GM19395 (cell line): ENCODE measurements around the gene TUBB3.

Source experiments
- ATAC-seq: cut with Tn5 transposase; IDR thresholded peaks from one replicate; pipeline ENCODE4 v1.9.1; 2021; ENCODE audit warnings: mild to moderate bottlenecking, moderate library complexity; ENCODE audit not compliant: unreplicated experiment

The TUBB3 gene

DNA sequence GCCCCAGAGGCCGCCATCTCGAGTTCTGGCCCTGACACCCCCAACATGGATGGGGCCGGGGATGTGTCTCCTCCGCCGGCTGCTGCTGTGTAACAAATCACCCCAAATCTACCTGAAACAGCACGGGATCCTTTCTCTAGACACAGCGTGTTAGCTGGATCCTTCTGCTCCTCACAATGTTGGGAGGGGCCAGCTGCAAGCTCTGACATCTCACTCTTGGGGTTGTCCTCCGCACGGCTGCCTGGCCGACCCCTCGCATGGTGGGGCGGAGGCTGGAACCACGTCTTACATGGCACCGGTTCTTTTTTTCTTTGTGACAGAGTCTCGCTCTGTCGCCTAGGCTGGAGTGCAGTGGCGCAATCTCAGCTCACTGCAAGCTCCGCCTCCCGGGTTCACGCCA is 13.8 kb downstream of the TUBB3 start:
- ATAC-seq: no peak

- no peak for ATAC-seq
Measured at GRCh38 chr16:89938175-89938885, 15.2 kb downstream of the TUBB3 start.

- ATAC-seq: no peak
Measured at GRCh38 chr16:89944773-89945172, 21.6 kb downstream of the TUBB3 start.

DNA sequence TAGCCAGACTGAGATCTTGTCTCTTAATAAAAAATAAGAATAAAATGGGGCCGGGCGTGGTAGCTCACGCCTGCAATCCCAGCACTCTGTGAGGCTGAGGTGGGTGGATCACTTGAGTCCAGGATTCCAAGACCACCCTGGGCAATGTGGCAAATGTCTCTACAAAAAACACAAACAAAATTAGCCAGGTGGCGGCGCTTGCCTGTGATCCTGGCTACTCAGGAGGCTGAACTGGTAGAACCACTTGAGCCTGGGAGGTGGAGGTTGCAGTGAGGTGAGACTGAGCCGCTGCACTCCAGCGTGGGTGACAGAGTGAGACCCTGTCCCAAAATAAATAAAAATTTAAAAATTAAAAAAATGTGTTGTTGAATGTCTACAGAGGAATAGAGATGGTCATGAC is 22.5 kb downstream of the TUBB3 start:
- ATAC-seq: no peak

DNA sequence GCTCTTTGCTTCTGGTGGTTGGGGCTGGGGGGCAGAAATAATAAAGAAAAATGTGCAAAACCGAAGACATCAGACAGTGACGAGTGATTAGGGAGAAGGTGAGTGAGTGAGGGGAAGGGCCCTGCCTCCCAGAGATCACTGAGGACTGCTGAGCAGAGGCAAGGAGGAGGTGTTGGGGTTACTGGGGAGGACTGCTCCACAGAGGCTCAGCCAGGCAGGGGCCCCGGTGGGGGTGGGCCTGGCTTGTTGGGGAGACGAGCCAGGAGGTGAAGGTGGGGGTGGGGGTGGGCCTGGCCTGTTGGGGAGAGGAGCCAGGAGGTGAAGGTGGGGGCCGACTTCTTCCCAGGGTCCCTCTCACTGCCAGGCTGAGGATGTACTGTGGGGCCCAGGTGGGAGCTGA is 23.4 kb downstream of the TUBB3 start:
- no peak for ATAC-seq

GRCh38 chr16:89949121-89949742 is 26.1 kb downstream of the TUBB3 start:
- ATAC-seq: no peak

DNA sequence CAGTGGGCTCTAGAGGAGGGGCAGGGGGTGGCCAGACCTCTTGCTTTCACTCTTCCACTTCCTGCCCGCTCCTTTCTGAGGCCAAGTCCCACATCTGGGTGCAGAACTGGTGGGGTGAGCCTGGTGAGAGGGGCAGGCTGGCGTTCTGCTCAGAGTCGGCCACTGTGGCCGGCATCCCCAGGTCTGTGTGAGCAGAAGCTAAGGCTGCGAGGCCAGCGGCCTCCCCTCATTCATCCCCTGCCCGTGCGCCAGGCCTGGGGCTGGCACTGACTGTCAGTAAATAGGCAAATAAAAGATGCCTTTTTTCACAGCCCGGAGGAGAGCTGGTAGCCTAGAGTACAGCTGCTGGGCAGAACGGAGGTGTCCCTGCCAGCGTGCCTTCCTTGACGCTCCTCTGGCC is 26.6 kb downstream of the TUBB3 start:
- ATAC-seq: no peak

- no peak for ATAC-seq
Measured at GRCh38 chr16:89951509-89951908, 28.4 kb downstream of the TUBB3 start.

- no peak for ATAC-seq
Measured at GRCh38 chr16:89952049-89952448, 28.9 kb downstream of the TUBB3 start.

- no peak for ATAC-seq
Measured at GRCh38 chr16:89952551-89952950, 29.4 kb downstream of the TUBB3 start.

DNA sequence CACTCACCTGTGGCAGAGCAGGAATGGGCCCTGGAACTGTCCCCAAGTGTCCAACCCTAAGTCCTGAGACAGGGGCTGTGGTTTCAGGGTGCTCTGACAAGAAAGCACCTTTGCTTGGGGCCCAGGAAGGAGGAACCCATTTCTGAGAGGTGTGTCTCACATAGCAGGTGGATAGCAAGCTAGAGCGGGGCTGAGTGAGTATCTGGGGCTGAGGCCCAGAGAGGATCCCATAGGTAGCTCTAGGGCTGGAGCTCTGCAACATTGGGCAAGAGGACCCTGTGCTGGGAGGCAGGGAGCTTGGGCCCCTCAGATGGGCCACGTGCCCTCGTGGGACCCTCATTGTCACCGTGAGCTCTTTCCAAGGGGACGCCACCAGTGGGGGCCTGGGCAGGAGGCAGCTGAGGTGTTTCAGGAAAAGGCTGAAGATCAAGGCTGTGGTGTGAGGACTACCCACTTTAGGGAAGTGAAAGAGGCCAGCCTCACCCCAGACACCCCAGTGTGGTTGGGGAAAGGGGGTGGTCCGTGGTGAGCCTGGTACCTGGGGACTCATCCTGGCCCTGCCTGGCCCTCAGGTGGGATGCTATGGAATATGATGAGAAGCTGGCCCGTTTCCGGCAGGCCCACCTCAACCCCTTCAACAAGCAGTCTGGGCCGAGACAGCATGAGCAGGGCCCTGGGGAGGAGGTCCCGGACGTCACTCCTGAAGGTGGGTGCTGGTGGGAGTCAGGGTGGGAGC is 30.7 kb downstream of the TUBB3 start:
- ATAC-seq: peak; percentile 78

DNA sequence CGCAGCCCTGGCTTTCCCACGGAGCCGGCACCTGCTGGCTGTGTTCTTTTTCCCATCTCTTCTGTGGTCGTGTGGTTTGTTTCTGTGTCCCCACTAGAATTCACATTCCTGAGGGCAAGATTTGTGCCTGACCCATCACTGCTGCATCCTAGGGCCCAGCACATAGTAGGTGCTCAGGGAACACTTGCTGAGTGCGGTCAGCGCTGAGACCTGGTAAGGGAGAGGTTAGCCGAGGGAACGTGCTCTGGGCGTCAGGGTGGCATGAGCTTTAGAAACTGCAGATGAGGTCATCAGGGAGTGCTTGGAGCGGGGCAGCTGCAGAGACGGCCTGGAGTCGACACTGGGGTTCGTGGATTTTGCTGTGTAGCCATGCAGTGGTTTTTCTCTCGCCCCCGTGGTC is 31.3 kb downstream of the TUBB3 start:
- ATAC-seq: no peak

- no peak for ATAC-seq
Measured at GRCh38 chr16:89955001-89955685, 32.0 kb downstream of the TUBB3 start.

GRCh38 chr16:89956505-89957215 is 33.5 kb downstream of the TUBB3 start:
- no peak for ATAC-seq

GRCh38 chr16:89957216-89957785 is 34.2 kb downstream of the TUBB3 start:
- no peak for ATAC-seq

DNA sequence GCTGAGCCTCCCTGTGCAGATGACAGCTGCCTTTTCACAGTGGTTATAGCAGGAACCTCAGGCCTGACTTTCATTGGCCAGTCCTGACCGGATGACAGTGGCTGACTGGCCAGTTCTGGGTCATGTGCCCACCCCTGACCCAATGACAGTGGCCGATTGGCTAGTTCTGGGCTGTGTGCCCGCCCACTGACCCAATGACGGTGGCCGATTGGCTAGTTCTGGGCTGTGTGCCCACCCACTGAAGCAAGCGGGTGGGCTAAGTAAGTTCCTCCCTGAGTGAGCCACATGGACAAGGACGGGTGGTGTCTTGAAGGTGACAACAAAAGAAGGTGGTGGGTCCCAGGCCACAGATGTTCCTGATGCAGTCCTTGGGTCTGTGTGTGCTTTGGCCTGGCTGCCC is 34.9 kb downstream of the TUBB3 start:
- ATAC-seq: no peak

GRCh38 chr16:89958596-89958995 is 35.5 kb downstream of the TUBB3 start:
- no peak for ATAC-seq

DNA sequence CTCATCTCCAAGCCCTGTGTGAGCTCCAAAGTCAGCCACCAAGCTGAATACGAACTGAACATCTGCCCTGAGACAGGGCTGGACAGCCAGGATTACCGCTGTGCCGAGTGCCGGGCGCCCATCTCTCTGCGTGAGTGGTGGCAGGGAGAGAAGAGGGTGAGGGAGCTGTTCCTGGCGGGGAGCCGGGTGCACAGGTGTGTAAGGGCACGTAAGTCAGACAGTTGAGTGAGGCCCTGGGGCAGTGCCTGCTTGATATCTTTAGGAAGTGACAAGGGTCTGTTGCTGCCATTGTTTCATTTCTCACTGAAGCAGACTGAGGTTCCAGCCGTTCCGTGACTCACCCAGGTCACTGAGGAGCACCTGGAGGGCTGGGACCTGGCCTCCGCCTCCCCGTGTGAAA is 37.8 kb downstream of the TUBB3 start:
- no peak for ATAC-seq

DNA sequence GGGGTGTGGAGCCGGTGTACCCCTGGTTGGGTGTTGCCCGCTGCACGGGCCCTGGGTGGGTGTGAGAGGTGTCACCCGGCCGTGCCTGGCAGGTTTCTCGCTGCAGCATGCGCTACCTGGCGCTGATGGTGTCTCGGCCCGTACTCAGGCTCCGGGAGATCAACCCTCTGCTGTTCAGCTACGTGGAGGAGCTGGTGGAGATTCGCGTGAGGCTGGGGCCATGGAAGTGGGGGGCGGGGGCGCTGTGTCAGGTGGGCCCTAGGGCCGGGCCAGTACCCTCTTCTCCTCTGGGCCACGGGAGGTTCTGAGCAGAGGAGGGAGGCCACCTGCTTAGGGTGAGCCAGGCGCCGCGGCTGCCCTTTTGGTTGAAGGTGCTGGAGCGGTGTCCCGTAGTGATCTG is 38.8 kb downstream of the TUBB3 start:
- ATAC-seq: no peak

GRCh38 chr16:89962754-89963498 is 39.8 kb downstream of the TUBB3 start:
- no peak for ATAC-seq
